ENCODE results near the gene PROK1.

DNA sequence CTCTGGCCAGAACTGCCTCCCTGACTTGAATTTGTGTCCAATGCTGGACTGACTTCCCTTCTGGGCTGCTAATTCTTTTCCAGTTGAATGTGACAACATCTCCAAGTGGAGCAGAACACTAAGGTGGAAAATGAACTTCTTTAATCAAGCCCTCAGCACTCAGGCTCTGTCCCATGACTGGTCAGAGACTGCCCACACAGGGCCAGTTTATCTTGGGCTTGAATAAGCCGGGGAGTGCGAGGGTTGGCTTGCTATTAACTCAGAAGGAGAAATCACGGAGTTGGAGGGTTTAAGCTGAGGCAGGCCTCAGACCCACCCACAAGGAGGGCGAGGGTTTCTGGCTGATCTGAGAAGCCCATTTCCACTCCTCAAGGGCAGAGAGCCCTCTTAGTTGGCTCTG lies 55.6 kb downstream of the PROK1 start:
- TF ChIP-seq POLR2A (IDR thresholded peaks at IDR 0.05) (no peak), CTCF (IDR thresholded peaks at IDR 0.05 in 4 of 5, conservative IDR thresholded peaks at IDR 0.05 in 1 of 5) (no peak)

All from gastrocnemius medialis (tissue), 4 donors.